Measurements from ENCODE around the gene GABARAP. TPM values are rescaled to one million over a fixed set of nuclear protein-coding genes. Genes with fewer than 3 reads are reported as not detected.
A peak's percentile ranks its signal among the peaks of the same experiment; 100 is the strongest.

GABARAP gene
- total and polyA plus RNA-seq, 12 donors: 440 to 733 (median 517) TPM

- peaks cover 0 to 61% (median 28%) of the 10 kb centered on the region in 9 donors for H3K4me1 ChIP-seq
- peak overlapping the region; percentile 84 to 98 (median 92) for H3K27ac ChIP-seq
- TF ChIP-seq, protein P1, sequence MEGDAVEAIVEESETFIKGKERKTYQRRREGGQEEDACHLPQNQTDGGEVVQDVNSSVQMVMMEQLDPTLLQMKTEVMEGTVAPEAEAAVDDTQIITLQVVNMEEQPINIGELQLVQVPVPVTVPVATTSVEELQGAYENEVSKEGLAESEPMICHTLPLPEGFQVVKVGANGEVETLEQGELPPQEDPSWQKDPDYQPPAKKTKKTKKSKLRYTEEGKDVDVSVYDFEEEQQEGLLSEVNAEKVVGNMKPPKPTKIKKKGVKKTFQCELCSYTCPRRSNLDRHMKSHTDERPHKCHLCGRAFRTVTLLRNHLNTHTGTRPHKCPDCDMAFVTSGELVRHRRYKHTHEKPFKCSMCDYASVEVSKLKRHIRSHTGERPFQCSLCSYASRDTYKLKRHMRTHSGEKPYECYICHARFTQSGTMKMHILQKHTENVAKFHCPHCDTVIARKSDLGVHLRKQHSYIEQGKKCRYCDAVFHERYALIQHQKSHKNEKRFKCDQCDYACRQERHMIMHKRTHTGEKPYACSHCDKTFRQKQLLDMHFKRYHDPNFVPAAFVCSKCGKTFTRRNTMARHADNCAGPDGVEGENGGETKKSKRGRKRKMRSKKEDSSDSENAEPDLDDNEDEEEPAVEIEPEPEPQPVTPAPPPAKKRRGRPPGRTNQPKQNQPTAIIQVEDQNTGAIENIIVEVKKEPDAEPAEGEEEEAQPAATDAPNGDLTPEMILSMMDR (IDR thresholded peaks at IDR 0.05): no peak
- WGBS, 2 donors: 33 to 38% methylated on average over 6 of the region's 6 CpGs
- H3K27me3 ChIP-seq: peaks cover 0 to 55% (median 2%) of the 10 kb centered on the region in 7 donors
- H3K9me3 ChIP-seq: no peaks in the 10 kb centered on the region
- H3K4me3 ChIP-seq: peak overlapping the region; percentile 22 to 66 (median 60)
- intact Hi-C loops (cut with DNase I): loop anchor here in 3 of 10 donors (5.0 kb wide), 1 partner anchor 64 kb away; no protein-coding TSS in a partner anchor
- ATAC-seq (no peak), DNase-seq (no peak)
- peaks cover 0 to 44% (median 7%) of the 10 kb centered on the region in 9 donors for H3K36me3 ChIP-seq
These were observed 40.6 kb upstream of the GABARAP start for GRCh38 chr17:7282752-7283321.

- peak; percentile 27 to 79 (median 58) for ATAC-seq
- Histone ChIP-seq H3K4me1 (peaks cover 0 to 61% (median 28%) of the 10 kb centered on the region in 9 donors), H3K9me3 (no peaks in the 10 kb centered on the region), H3K27ac (peak overlapping the region; percentile 84 to 98 (median 92)), H3K27me3 (peaks cover 0 to 48% (median 0%) of the 10 kb centered on the region in 7 donors), H3K4me3 (peak overlapping the region; percentile 22 to 66 (median 60)), H3K36me3 (peaks cover 0 to 38% (median 7%) of the 10 kb centered on the region in 9 donors)
- TF ChIP-seq, protein P1 (IDR thresholded peaks at IDR 0.05): no peak
- DNase-seq: peak; percentile 83 to 85
- intact Hi-C loops (cut with DNase I): loop anchor here in 8 of 10 donors (1.0 to 5.0 kb wide), 6 partner anchors 15 to 67 kb away; partner anchors contain the start of genes ELP5 (in 1 of the 8) and NEURL4 (in 1 of the 8)
- 1 to 2% methylated on average over 43 of the region's 43 CpGs for WGBS, 2 donors
These were observed 39.9 kb upstream of the GABARAP start for GRCh38 chr17:7281953-7282751.

DNA sequence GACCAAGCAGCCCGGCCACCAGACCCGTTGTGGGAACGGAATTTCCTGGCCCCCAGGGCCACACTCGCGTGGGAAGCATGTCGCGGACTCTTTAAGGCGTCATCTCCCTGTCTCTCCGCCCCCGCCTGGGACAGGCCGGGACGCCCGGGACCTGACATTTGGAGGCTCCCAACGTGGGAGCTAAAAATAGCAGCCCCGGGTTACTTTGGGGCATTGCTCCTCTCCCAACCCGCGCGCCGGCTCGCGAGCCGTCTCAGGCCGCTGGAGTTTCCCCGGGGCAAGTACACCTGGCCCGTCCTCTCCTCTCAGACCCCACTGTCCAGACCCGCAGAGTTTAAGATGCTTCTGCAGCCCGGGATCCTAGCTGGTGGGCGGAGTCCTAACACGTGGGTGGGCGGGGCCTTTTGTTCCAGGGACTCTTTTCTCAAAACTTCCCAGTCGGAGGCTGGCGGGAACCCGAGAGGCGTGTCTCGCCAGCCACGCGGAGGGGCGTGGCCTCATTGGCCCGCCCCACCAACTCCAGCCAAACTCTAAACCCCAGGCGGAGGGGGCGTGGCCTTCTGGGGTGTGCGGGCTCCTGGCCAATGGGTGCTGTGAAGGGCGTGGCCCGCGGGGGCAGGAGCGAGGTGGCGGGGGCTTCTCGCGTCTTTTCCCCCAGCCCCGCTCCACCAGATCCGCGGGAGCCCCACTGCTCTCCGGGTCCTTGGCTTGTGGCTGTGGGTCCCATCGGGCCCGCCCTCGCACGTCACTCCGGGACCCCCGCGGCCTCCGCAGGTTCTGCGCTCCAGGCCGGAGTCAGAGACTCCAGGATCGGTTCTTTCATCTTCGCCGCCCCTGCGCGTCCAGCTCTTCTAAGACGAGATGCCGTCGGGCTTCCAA, 39.1 kb upstream of the GABARAP start, which contains the start of gene SLC2A4:
TSS of gene SLC2A4 (plus strand) at position 645 of the 879 bp plus-strand sequence. CDS start at position 862, 217 bp downstream.
- DNase-seq: peak; percentile 94 to 95
- ATAC-seq: peak; percentile 78 to 91 (median 86)
- peaks cover 0 to 45% (median 0%) of the 10 kb centered on the region in 7 donors for H3K27me3 ChIP-seq
- peak within 1 kb of the TSS; percentile 22 to 66 (median 60) for H3K4me3 ChIP-seq
- TF ChIP-seq, protein P1 (IDR thresholded peaks at IDR 0.05): no peak
- H3K9me3 ChIP-seq: no peaks in the 10 kb centered on the region
- peaks cover 0 to 60% (median 28%) of the 10 kb centered on the region in 9 donors for H3K4me1 ChIP-seq
- intact Hi-C loops (cut with DNase I): loop anchor here in 8 of 10 donors (1.0 to 5.0 kb wide), 6 partner anchors 15 to 67 kb away; partner anchors contain the start of genes ELP5 (in 1 of the 8) and NEURL4 (in 1 of the 8)
- WGBS, 2 donors: 0 to 1% methylated on average over 69 to 71 of the region's 71 CpGs
- H3K27ac ChIP-seq: peak within 1 kb of the TSS; percentile 84 to 98 (median 92)
- H3K36me3 ChIP-seq: peaks cover 0 to 30% (median 7%) of the 10 kb centered on the region in 9 donors

Measured in heart right ventricle (tissue), 16 donors.